CD4-positive, alpha-beta T cell (primary cell): ENCODE data around the gene OTOP2. TPM values are rescaled to one million over a fixed set of nuclear protein-coding genes. Genes with fewer than 3 reads are reported as not detected.

Experiments
- ATAC-seq: fragments of 200-7000 bp; cut with Tn5 transposase; one replicate; pipeline ENCODE4 v1.10.0; 2022; ENCODE audit warnings: mild to moderate bottlenecking; ENCODE audit not compliant: poor library complexity
- CTCF ChIA-PET: fragments of 350-600 bp; sonication (Branson Sonifier 250); formaldehyde crosslinking; loops from one replicate; lab custom pipeline; 2021; ENCODE audit warnings: antibody characterized with exemption, inconsistent platforms; lab: Charles Lee
- POLR2A ChIA-PET: fragments of 350-600 bp; sonication (Branson Sonifier 250); formaldehyde crosslinking; loops from one replicate; lab custom pipeline; 2021; ENCODE audit warnings: antibody characterized with exemption, inconsistent platforms; lab: Charles Lee
- DNase-seq, 14 experiments: peaks; one replicate each; pipeline ENCODE4 v3.0.0-alpha.2; 2013 to 2020; ENCODE audit warnings: mixed read lengths in 2 of 14
- H3K27ac ChIP-seq, 2 donors: one replicate each; pipeline versions ENCODE4 v1.5.1 to v1.7.0; 2013; ENCODE audit warnings: low read length in 2 of 2, low read depth in 1 of 2, mild to moderate bottlenecking in 1 of 2
- H3K27me3 ChIP-seq, 2 experiments: 1 replicate in 1 of 2; 2 replicates in 1 of 2; pipeline versions ENCODE4 v1.6.1 to v1.7.0; 2013; ENCODE audit warnings: low read length in 2 of 2, control low read depth in 1 of 2, mild to moderate bottlenecking in 1 of 2, moderate library complexity in 1 of 2; ENCODE audit not compliant: insufficient read depth in 2 of 2, control insufficient read depth in 1 of 2
- H3K36me3 ChIP-seq: one replicate; pipeline ENCODE4 v1.6.1; 2013; ENCODE audit warnings: low read length, control low read depth; ENCODE audit not compliant: insufficient read depth
- H3K4me1 ChIP-seq: one replicate; pipeline ENCODE4 v1.6.1; 2013; ENCODE audit warnings: low read length, control low read depth; ENCODE audit not compliant: insufficient read depth
- H3K4me3 ChIP-seq: one replicate; pipeline ENCODE4 v1.5.1; 2013; ENCODE audit warnings: mild to moderate bottlenecking, low read length, moderate library complexity
- H3K9me3 ChIP-seq, 2 experiments: 1 replicate in 1 of 2; 2 replicates in 1 of 2; pipeline versions ENCODE4 v1.6.1 to v1.7.0; 2013; ENCODE audit warnings: low read length in 2 of 2, mild to moderate bottlenecking in 2 of 2, control low read depth in 1 of 2, moderate library complexity in 1 of 2; ENCODE audit not compliant: control insufficient read depth in 1 of 2, insufficient read depth in 1 of 2
- H3K27ac Mint-ChIP-seq: one replicate; pipeline ENCODE4 v1.8.0; 2020; ENCODE audit warnings: mixed read lengths
- H3K27me3 Mint-ChIP-seq: one replicate; pipeline ENCODE4 v1.8.0; 2021; ENCODE audit warnings: mixed read lengths
- H3K36me3 Mint-ChIP-seq: one replicate; pipeline ENCODE4 v1.8.0; 2021; ENCODE audit warnings: low read depth, mixed read lengths
- H3K4me1 Mint-ChIP-seq: one replicate; pipeline ENCODE4 v1.8.0; 2021; ENCODE audit warnings: low read depth, mixed read lengths
- H3K4me3 Mint-ChIP-seq: one replicate; pipeline ENCODE4 v1.8.0; 2020; ENCODE audit warnings: mild to moderate bottlenecking, mixed read lengths
- H3K9me3 Mint-ChIP-seq: one replicate; pipeline ENCODE4 v1.8.0; 2020; ENCODE audit warnings: mixed read lengths
- CTCF ChIP-seq: fragments of 200-600 bp; IDR thresholded peaks from one replicate; pipeline ENCODE4 v1.8.0; 2022; ENCODE audit warnings: antibody characterized with exemption, mild to moderate bottlenecking
- intact Hi-C, 2 experiments: fragments of 100-400 bp; cut with DNase I in 1 of 2; cut with micrococcal nuclease in 1 of 2; formaldehyde crosslinking; loops; one replicate each; pipeline versions ENCODE4 v1.15.1 to v1.9.0; 2023 to 2025; cut with DNase I, micrococcal nuclease
- total RNA-seq, 174 experiments: library from RNA in 2 of 174; stranded (reverse) in 2 of 174; gene quantifications; one replicate each; pipeline ENCODE4 v1.2.3 and lab custom pipeline; 2021 to 2026

OTOP2 gene
- total RNA-seq, 2 experiments from 2014 or later = not detected

- Histone ChIP-seq H3K27me3 (peaks cover 12 to 13% of the 10 kb centered on the region in 2 experiments), H3K9me3 (peaks cover 0 to 6% of the 10 kb centered on the region in 2 experiments), H3K27ac (no peak overlapping the region), H3K4me3 (no peak overlapping the region), H3K36me3 (no peaks in the 10 kb centered on the region), H3K4me1 (no peaks in the 10 kb centered on the region)
- intact Hi-C loops = no loop called here
- ChIA-PET CTCF (no interaction called here), POLR2A (no interaction called here)
- no peak for ATAC-seq
- no peak overlapping the region for H3K27ac Mint-ChIP-seq
- no peaks in the 10 kb centered on the region for H3K9me3 Mint-ChIP-seq
- no peaks in the 10 kb centered on the region for H3K4me1 Mint-ChIP-seq
- no peak overlapping the region for H3K4me3 Mint-ChIP-seq
- DNase-seq = no peak
- TF ChIP-seq CTCF = no peak
- H3K36me3 Mint-ChIP-seq = no peaks in the 10 kb centered on the region
- H3K27me3 Mint-ChIP-seq = peaks cover 16% of the 10 kb centered on the region
Measured at GRCh38 chr17:74901353-74902135, 22.5 kb upstream of the OTOP2 start.

- CTCF ChIA-PET = no interaction called here
- H3K9me3 Mint-ChIP-seq = no peaks in the 10 kb centered on the region
- ATAC-seq = no peak
Measured at GRCh38 chr17:74903034-74903433, 21.0 kb upstream of the OTOP2 start.

GRCh38 chr17:74903671-74904070 lies 20.4 kb upstream of the OTOP2 start:
- no peaks in the 10 kb centered on the region for H3K4me1 ChIP-seq
- H3K27ac Mint-ChIP-seq = no peak overlapping the region
- DNase-seq (no peak), ATAC-seq (no peak)
- CTCF ChIA-PET = no interaction called here
- no peak overlapping the region for H3K4me3 ChIP-seq
- no peaks in the 10 kb centered on the region for H3K36me3 Mint-ChIP-seq
- peaks cover 0 to 6% of the 10 kb centered on the region in 2 experiments for H3K9me3 ChIP-seq
- peaks cover 12 to 13% of the 10 kb centered on the region in 2 experiments for H3K27me3 ChIP-seq
- peaks cover 8% of the 10 kb centered on the region for H3K27me3 Mint-ChIP-seq
- intact Hi-C loops = no loop called here
- H3K4me1 Mint-ChIP-seq = no peaks in the 10 kb centered on the region
- no peak for TF ChIP-seq CTCF
- no peaks in the 10 kb centered on the region for H3K36me3 ChIP-seq
- no peak overlapping the region for H3K4me3 Mint-ChIP-seq
- POLR2A ChIA-PET = no interaction called here
- no peak overlapping the region for H3K27ac ChIP-seq
- H3K9me3 Mint-ChIP-seq = no peaks in the 10 kb centered on the region

More at GRCh38 chr17:74903034-74903433, 21.0 kb upstream of the OTOP2 start:
- POLR2A ChIA-PET = no interaction called here
- no peaks in the 10 kb centered on the region for H3K4me1 Mint-ChIP-seq
- H3K4me1 ChIP-seq = no peaks in the 10 kb centered on the region
- peaks cover 12 to 13% of the 10 kb centered on the region in 2 experiments for H3K27me3 ChIP-seq
- H3K36me3 Mint-ChIP-seq = no peaks in the 10 kb centered on the region
- intact Hi-C loops = no loop called here
- H3K27ac Mint-ChIP-seq = no peak overlapping the region
- no peaks in the 10 kb centered on the region for H3K36me3 ChIP-seq
- peaks cover 0 to 6% of the 10 kb centered on the region in 2 experiments for H3K9me3 ChIP-seq
- H3K27me3 Mint-ChIP-seq = peaks cover 8% of the 10 kb centered on the region
- no peak for TF ChIP-seq CTCF
- H3K4me3 ChIP-seq = no peak overlapping the region
- no peak for DNase-seq
- no peak overlapping the region for H3K27ac ChIP-seq
- H3K4me3 Mint-ChIP-seq = no peak overlapping the region
